ENCODE results near the gene POPDC2. TPM values are rescaled to one million over a fixed set of nuclear protein-coding genes. Genes with fewer than 3 reads are reported as not detected.

Gene POPDC2
- total RNA-seq, 6 experiments from 2014 or later: 0.14 to 0.98 (median 0.70) TPM; not detected in 2

GRCh38 chr3:119649761-119650160 is 10.6 kb downstream of the POPDC2 start:
- peaks cover 9% of the 10 kb centered on the region; the same call in 1 of the 2 replicates for H3K27me3 Mint-ChIP-seq (ENCODE audit: insufficient read depth)
- H3K27ac Mint-ChIP-seq: no peak overlapping the region
- no peak for DNase-seq
- no peak overlapping the region for H3K4me3 Mint-ChIP-seq
- H3K4me1 Mint-ChIP-seq (ENCODE audit: low read depth): peaks cover 19% of the 10 kb centered on the region
- H3K36me3 Mint-ChIP-seq (ENCODE audit: low read depth): no peaks in the 10 kb centered on the region
- H3K9me3 Mint-ChIP-seq: no peaks in the 10 kb centered on the region
- TF ChIP-seq CTCF (IDR thresholded peaks at IDR 0.05): no peak

GRCh38 chr3:119647843-119648575 is 12.4 kb downstream of the POPDC2 start:
- Mint-ChIP-seq H3K36me3 (ENCODE audit: low read depth) (no peaks in the 10 kb centered on the region), H3K4me3 (no peak overlapping the region), H3K9me3 (no peaks in the 10 kb centered on the region), H3K27ac (no peak overlapping the region), H3K4me1 (ENCODE audit: low read depth) (peaks cover 37% of the 10 kb centered on the region), H3K27me3 (ENCODE audit: insufficient read depth) (peaks cover 3% of the 10 kb centered on the region; the same call in 1 of the 2 replicates)
- DNase-seq: no peak
- no peak for TF ChIP-seq CTCF (IDR thresholded peaks at IDR 0.05)

- Mint-ChIP-seq H3K9me3 (no peaks in the 10 kb centered on the region), H3K4me3 (no peak overlapping the region), H3K27me3 (ENCODE audit: insufficient read depth) (peaks cover 3% of the 10 kb centered on the region; the same call in 1 of the 2 replicates), H3K36me3 (ENCODE audit: low read depth) (no peaks in the 10 kb centered on the region), H3K27ac (no peak overlapping the region), H3K4me1 (ENCODE audit: low read depth) (peaks cover 45% of the 10 kb centered on the region)
- no peak for DNase-seq
- no peak for TF ChIP-seq CTCF (IDR thresholded peaks at IDR 0.05)
These were observed 13.2 kb downstream of the POPDC2 start for GRCh38 chr3:119647171-119647570.

- Mint-ChIP-seq H3K9me3 (no peaks in the 10 kb centered on the region), H3K4me1 (ENCODE audit: low read depth) (peaks cover 46% of the 10 kb centered on the region), H3K4me3 (no peak overlapping the region), H3K27ac (no peak overlapping the region), H3K36me3 (ENCODE audit: low read depth) (no peaks in the 10 kb centered on the region), H3K27me3 (ENCODE audit: insufficient read depth) (peaks cover 2% of the 10 kb centered on the region; the same call in 1 of the 2 replicates)
- TF ChIP-seq CTCF (IDR thresholded peaks at IDR 0.05): no peak
- no peak for DNase-seq
These were observed 14.6 kb downstream of the POPDC2 start for GRCh38 chr3:119645813-119646212.

GRCh38 chr3:119644481-119644880 is 15.9 kb downstream of the POPDC2 start:
- H3K9me3 Mint-ChIP-seq: no peaks in the 10 kb centered on the region
- no peaks in the 10 kb centered on the region for H3K36me3 Mint-ChIP-seq (ENCODE audit: low read depth)
- peaks cover 2% of the 10 kb centered on the region; the same call in 1 of the 2 replicates for H3K27me3 Mint-ChIP-seq (ENCODE audit: insufficient read depth)
- no peak overlapping the region for H3K4me3 Mint-ChIP-seq
- no peak for TF ChIP-seq CTCF (IDR thresholded peaks at IDR 0.05)
- no peak for DNase-seq
- H3K27ac Mint-ChIP-seq: no peak overlapping the region
- peaks cover 51% of the 10 kb centered on the region for H3K4me1 Mint-ChIP-seq (ENCODE audit: low read depth)

Measured in HFFc6 (cell line).